Measurements from ENCODE around the gene LINC01488.

GRCh38 chr11:69525516-69526452 is 44.3 kb downstream of the LINC01488 start:
- no peak for TF ChIP-seq CTCF (IDR thresholded peaks at IDR 0.05)
- no peak for TF ChIP-seq POLR2A (IDR thresholded peaks at IDR 0.05)
- no peak for TF ChIP-seq EP300 (IDR thresholded peaks at IDR 0.05)

All from ovary (tissue), 3 donors.